H9 (cell line): ENCODE data around the gene CWH43. TPM values are rescaled to one million over a fixed set of nuclear protein-coding genes. Genes with fewer than 3 reads are reported as not detected.

Experiments
- DNase-seq: peaks from one replicate; pipeline ENCODE4 v3.0.0-alpha.2; 2017
- H2AFZ ChIP-seq: one replicate; pipeline ENCODE4 v1.6.1; 2013; ENCODE audit warnings: mild to moderate bottlenecking, low read length, control low read depth, moderate library complexity
- H2AK5ac ChIP-seq: 2 replicates; pipeline ENCODE4 v1.6.1; 2013; ENCODE audit warnings: low read length, control low read depth, mixed read lengths; ENCODE audit not compliant: insufficient read length
- H2BK120ac ChIP-seq: one replicate; pipeline ENCODE4 v1.6.1; 2013; ENCODE audit warnings: low read depth, mild to moderate bottlenecking, low read length, control low read depth, inconsistent platforms; ENCODE audit not compliant: poor library complexity, severe bottlenecking
- H2BK12ac ChIP-seq: 2 replicates; pipeline ENCODE4 v1.6.1; 2013; ENCODE audit warnings: low read length, control low read depth, mixed read lengths, low read depth; ENCODE audit not compliant: insufficient read length
- H2BK15ac ChIP-seq: 2 replicates; pipeline ENCODE4 v1.6.1; 2013; ENCODE audit warnings: low read depth, low read length, control low read depth
- H2BK20ac ChIP-seq: one replicate; pipeline ENCODE4 v1.6.1; 2013; ENCODE audit warnings: low read depth, mild to moderate bottlenecking, low read length, control low read depth, inconsistent platforms; ENCODE audit not compliant: poor library complexity, severe bottlenecking
- H2BK5ac ChIP-seq: 2 replicates; pipeline ENCODE4 v1.6.1; 2013; ENCODE audit warnings: low read length, control low read depth, mixed read lengths; ENCODE audit not compliant: insufficient read length
- H3K14ac ChIP-seq: 2 replicates; pipeline ENCODE4 v1.6.1; 2013; ENCODE audit warnings: low read length, control low read depth; ENCODE audit not compliant: insufficient read depth
- H3K18ac ChIP-seq: 2 replicates; pipeline ENCODE4 v1.6.1; 2013; ENCODE audit warnings: low read depth, mild to moderate bottlenecking, mixed read lengths, low read length, control low read depth; ENCODE audit not compliant: insufficient read length
- H3K23ac ChIP-seq: 2 replicates; pipeline ENCODE4 v1.6.1; 2013; ENCODE audit warnings: low read length, control low read depth, mixed read lengths, low read depth; ENCODE audit not compliant: insufficient read length
- H3K23me2 ChIP-seq: 2 replicates; pipeline ENCODE4 v1.6.1; 2013; ENCODE audit warnings: low read depth, mild to moderate bottlenecking, mixed read lengths, low read length, control low read depth; ENCODE audit not compliant: insufficient read length, poor library complexity, severe bottlenecking
- H3K27ac ChIP-seq: 2 replicates; pipeline ENCODE4 v1.5.1; 2013; ENCODE audit warnings: low read length, control low read depth, mixed read lengths, low read depth; ENCODE audit not compliant: insufficient read length
- H3K27me3 ChIP-seq: 2 replicates; pipeline ENCODE4 v1.6.1; 2013; ENCODE audit warnings: low read length, control low read depth, inconsistent platforms; ENCODE audit not compliant: insufficient read depth
- H3K4ac ChIP-seq: 2 replicates; pipeline ENCODE4 v1.6.1; 2013; ENCODE audit warnings: low read depth, mild to moderate bottlenecking, control low read depth, inconsistent platforms, low read length, moderate library complexity
- H3K4me1 ChIP-seq: 2 replicates; pipeline ENCODE4 v1.6.1; 2013; ENCODE audit warnings: low read length, control low read depth, inconsistent platforms; ENCODE audit not compliant: insufficient read depth
- H3K4me2 ChIP-seq: 2 replicates; pipeline ENCODE4 v1.6.1; 2013; ENCODE audit warnings: low read length, control low read depth, mixed read lengths; ENCODE audit not compliant: insufficient read length, insufficient read depth
- H3K56ac ChIP-seq: 2 replicates; pipeline ENCODE4 v1.6.1; 2013; ENCODE audit warnings: low read depth, mild to moderate bottlenecking, mixed read lengths, low read length, control low read depth; ENCODE audit not compliant: insufficient read length
- H3K79me1 ChIP-seq: 2 replicates; pipeline ENCODE4 v1.6.1; 2013; ENCODE audit warnings: low read depth, mild to moderate bottlenecking, moderate library complexity, low read length, control low read depth, inconsistent platforms; ENCODE audit not compliant: insufficient read depth, poor library complexity, severe bottlenecking
- H3K79me2 ChIP-seq: 2 replicates; pipeline ENCODE4 v1.6.1; 2013; ENCODE audit warnings: low read length, control low read depth, inconsistent platforms; ENCODE audit not compliant: insufficient read depth
- H3K9ac ChIP-seq: 2 replicates; pipeline ENCODE4 v1.6.1; 2013; ENCODE audit warnings: low read length, control low read depth, mixed read lengths; ENCODE audit not compliant: insufficient read length; ENCODE audit errors: extremely low read depth
- H3K9me3 ChIP-seq: one replicate; pipeline ENCODE4 v1.6.1; 2013; ENCODE audit warnings: low read depth, low read length, inconsistent platforms; ENCODE audit not compliant: control insufficient read depth
- H3T11ph ChIP-seq: one replicate; pipeline ENCODE4 v1.6.1; 2013; ENCODE audit warnings: mild to moderate bottlenecking, low read length, control low read depth, inconsistent platforms
- H4K20me1 ChIP-seq: one replicate; pipeline ENCODE4 v1.6.1; 2013; ENCODE audit not compliant: control insufficient read depth, insufficient read length, insufficient read depth
- H4K5ac ChIP-seq: 2 replicates; pipeline ENCODE4 v1.6.1; 2013; ENCODE audit warnings: low read depth, mild to moderate bottlenecking, mixed read lengths, low read length, control low read depth; ENCODE audit not compliant: insufficient read length
- H4K8ac ChIP-seq: replicated peaks from 2 replicates; pipeline ENCODE4 v1.6.1; 2013; ENCODE audit warnings: low read length, control low read depth, mixed read lengths, low read depth; ENCODE audit not compliant: insufficient read length
- H4K91ac ChIP-seq: 2 replicates; pipeline ENCODE4 v1.6.1; 2013; ENCODE audit warnings: low read depth, mild to moderate bottlenecking, moderate library complexity, mixed read lengths, low read length, control low read depth; ENCODE audit not compliant: insufficient read length
- H3K27ac Mint-ChIP-seq, 3 experiments: 2 replicates in 2 of 3; 3 replicates in 1 of 3; pipeline ENCODE4 v1.8.0; 2020 to 2021; ENCODE audit warnings: mixed read lengths in 3 of 3, mild to moderate bottlenecking in 1 of 3, moderate library complexity in 1 of 3
- H3K27me3 Mint-ChIP-seq: 2 replicates; pipeline ENCODE4 v1.8.0; 2021; ENCODE audit warnings: low read depth, mild to moderate bottlenecking, moderate library complexity, mixed read lengths
- H3K36me3 Mint-ChIP-seq, 3 experiments: 2 replicates in 2 of 3; 3 replicates in 1 of 3; pipeline ENCODE4 v1.8.0; 2020 to 2021; ENCODE audit warnings: low read depth in 3 of 3, mixed read lengths in 3 of 3; ENCODE audit not compliant: insufficient read depth in 1 of 3
- H3K4me1 Mint-ChIP-seq, 2 experiments: 2 replicates each; pipeline ENCODE4 v1.8.0; 2020; ENCODE audit warnings: mixed read lengths in 2 of 2
- H3K4me3 Mint-ChIP-seq, 2 experiments: 2 replicates in 1 of 2; 3 replicates in 1 of 2; pipeline ENCODE4 v1.8.0; 2020 to 2021; ENCODE audit warnings: mild to moderate bottlenecking in 2 of 2, mixed read lengths in 2 of 2, moderate library complexity in 1 of 2
- H3K9me3 Mint-ChIP-seq, 2 experiments: 2 replicates in 1 of 2; 3 replicates in 1 of 2; pipeline ENCODE4 v1.8.0; 2020; ENCODE audit warnings: mild to moderate bottlenecking in 2 of 2, mixed read lengths in 2 of 2, moderate library complexity in 1 of 2
- CTCF ChIP-seq: fragments of 200-600 bp; sonication (generic); conservative IDR thresholded peaks from 3 replicates; pipeline ENCODE4 v1.8.0; 2021; ENCODE audit warnings: antibody characterized with exemption, mild to moderate bottlenecking
- WGBS: extraction: QIAGEN DNeasy Blood & Tissue Kit; methylation state at CpG from one replicate; pipeline ENCODE4 v1.1.7; 2013; ENCODE audit warnings: missing lambda C conversion rate, low lambda C conversion rate, mixed read lengths; ENCODE audit not compliant: insufficient read length; ENCODE audit errors: extremely low coverage; 5-methylcytosine and 5-hydroxymethylcytosine counted together
- total RNA-seq: library from RNA; stranded (reverse); gene quantifications from 2 replicates; pipeline ENCODE4 v1.2.1, GENCODE V29; 2021

Gene CWH43
- total RNA-seq, 1 experiment from 2014 or later = not detected

GRCh38 chr4:48970471-48970921 lies 15.6 kb upstream of the CWH43 start:
- H3K27ac ChIP-seq = no peak overlapping the region

More at GRCh38 chr4:48970471-48970921, 15.6 kb upstream of the CWH43 start:
- no peak overlapping the region for H3K14ac ChIP-seq
- H2AK5ac ChIP-seq = no peak overlapping the region
- H3K4ac ChIP-seq = no peak overlapping the region
- H2BK15ac ChIP-seq = no peak overlapping the region
- H4K20me1 ChIP-seq = no peaks in the 10 kb centered on the region
- H2BK5ac ChIP-seq = no peak overlapping the region
- Mint-ChIP-seq H3K36me3 (no peaks in the 10 kb centered on the region), H3K27me3 (peaks cover 2% of the 10 kb centered on the region; the same call in 1 of the 2 replicates), H3K4me3 (no peak overlapping the region), H3K9me3 (peaks cover 2 to 30% of the 10 kb centered on the region in 2 experiments; a peak in 4 of 5 replicates), H3K4me1 (peaks cover 0 to 9% of the 10 kb centered on the region in 2 experiments; a peak in 2 of 4 replicates), H3K27ac (no peak overlapping the region)
- H3K18ac ChIP-seq = no peak overlapping the region
- H3K56ac ChIP-seq = no peak overlapping the region
- H4K5ac ChIP-seq = no peak overlapping the region
- no peaks in the 10 kb centered on the region for H3K23me2 ChIP-seq
- H3K4me2 ChIP-seq = no peak overlapping the region
- H4K91ac ChIP-seq = no peak overlapping the region
- H3K9me3 ChIP-seq = no peaks in the 10 kb centered on the region
- no peak for TF ChIP-seq CTCF
- no CpG with 5 or more reads among the region's 3 CpGs for WGBS
- no peaks in the 10 kb centered on the region for H3K79me1 ChIP-seq
- no peak overlapping the region for H2BK20ac ChIP-seq
- no peak overlapping the region for H3K9ac ChIP-seq
- DNase-seq = no peak
- no peak overlapping the region for H4K8ac ChIP-seq
- no peak overlapping the region for H2AFZ ChIP-seq
- no peaks in the 10 kb centered on the region for H3K4me1 ChIP-seq
- no peaks in the 10 kb centered on the region for H3K27me3 ChIP-seq
- no peak overlapping the region for H2BK120ac ChIP-seq
- no peak overlapping the region for H3T11ph ChIP-seq
- no peaks in the 10 kb centered on the region for H3K79me2 ChIP-seq
- no peak overlapping the region for H2BK12ac ChIP-seq
- no peak overlapping the region for H3K23ac ChIP-seq
